Stimulated activated CD4-positive, alpha-beta T cell treated with anti-CD3 and anti-CD28 coated beads, Interleukin-15, amount 100 ng/mL, for 24 hours (primary cell): ENCODE data around the gene NFATC2.
A peak's percentile ranks its signal among the peaks of the same experiment; 100 is the strongest.
"Not testable (repeated sequence)": the region's sequence is repeated elsewhere in the genome, so short reads cannot be mapped to it uniquely, and the experiment has no call there.

Experiments used
- DNase-seq: peaks from one replicate; pipeline ENCODE4 v3.0.0-alpha.2; 2020

The NFATC2 gene

GRCh38 chr20:51493346-51493791, 49.1 kb downstream of the NFATC2 start:
- peak; percentile 59 for DNase-seq

- no peak for DNase-seq
Measured at GRCh38 chr20:51492167-51493092, 50.1 kb downstream of the NFATC2 start.

GRCh38 chr20:51491393-51491792, 51.1 kb downstream of the NFATC2 start:
- no peak for DNase-seq

GRCh38 chr20:51490635-51491034, 51.9 kb downstream of the NFATC2 start:
- no peak for DNase-seq

- no peak for DNase-seq
Measured at GRCh38 chr20:51489611-51490010, 52.9 kb downstream of the NFATC2 start.

- DNase-seq, result no peak
Measured at GRCh38 chr20:51488331-51488730, 54.2 kb downstream of the NFATC2 start.

- no peak for DNase-seq
Measured at GRCh38 chr20:51487565-51488268, 54.8 kb downstream of the NFATC2 start.

- DNase-seq, result no peak
Measured at GRCh38 chr20:51487076-51487475, 55.4 kb downstream of the NFATC2 start.

- DNase-seq, result no peak
Measured at GRCh38 chr20:51486197-51487005, 56.1 kb downstream of the NFATC2 start.

- DNase-seq, result no peak
Measured at GRCh38 chr20:51484831-51485230, 57.7 kb downstream of the NFATC2 start.

- DNase-seq, result no peak
Measured at GRCh38 chr20:51484141-51484815, 58.2 kb downstream of the NFATC2 start.

GRCh38 chr20:51482836-51483473, 59.6 kb downstream of the NFATC2 start:
- no peak for DNase-seq

GRCh38 chr20:51481341-51481914, 61.1 kb downstream of the NFATC2 start:
- DNase-seq, result peak; percentile 80

GRCh38 chr20:51480507-51481270, 61.8 kb downstream of the NFATC2 start:
- DNase-seq, result peak; percentile 86

- DNase-seq, result not testable (repeated sequence)
Measured at GRCh38 chr20:51476106-51476505, 66.4 kb downstream of the NFATC2 start.

- DNase-seq, result no peak
Measured at GRCh38 chr20:51473771-51474170, 68.7 kb downstream of the NFATC2 start.

GRCh38 chr20:51473256-51473655, 69.3 kb downstream of the NFATC2 start:
- DNase-seq, result no peak

- peak; percentile 57 for DNase-seq
Measured at GRCh38 chr20:51470907-51471411, 71.6 kb downstream of the NFATC2 start.

- DNase-seq, result no peak
Measured at GRCh38 chr20:51470499-51470820, 72.1 kb downstream of the NFATC2 start.

- no peak for DNase-seq
Measured at GRCh38 chr20:51469578-51470498, 72.7 kb downstream of the NFATC2 start.
